Breast epithelium (tissue), 4 donors: ENCODE data around the gene DNAI1. TPM values are rescaled to one million over a fixed set of nuclear protein-coding genes. Genes with fewer than 3 reads are reported as not detected.

Experiments used
- DNase-seq, 2 donors: peaks; one replicate each; pipeline ENCODE4 v3.0.0-alpha.2; 2019; ENCODE audit warnings: low spot score in 2 of 2
- H3K27ac ChIP-seq, 2 donors: fragments of 200-600 bp; sonication (generic) in 1 of 2; one replicate each; pipeline ENCODE4 v1.5.1; 2016 to 2019; ENCODE audit warnings: mild to moderate bottlenecking in 1 of 2
- H3K27me3 ChIP-seq, 2 donors: fragments of 200-600 bp; sonication (generic) in 1 of 2; one replicate each; pipeline versions ENCODE4 v1.5.1 to v1.6.0; 2017 to 2019; ENCODE audit warnings: control low read depth in 1 of 2, mild to moderate bottlenecking in 1 of 2
- H3K36me3 ChIP-seq: fragments of 200-600 bp; one replicate; pipeline ENCODE4 v1.5.1; 2019
- H3K4me1 ChIP-seq, 2 donors: fragments of 200-600 bp; sonication (generic); one replicate each; pipeline ENCODE4 v1.5.1; 2016 to 2019; ENCODE audit warnings: control low read depth in 1 of 2
- H3K4me3 ChIP-seq, 3 donors: fragments of 200-600 bp; sonication (generic); 1 replicate in 2 of 3; 2 replicates in 1 of 3; pipeline ENCODE4 v1.5.1; 2016 to 2019; ENCODE audit warnings: mild to moderate bottlenecking in 3 of 3, moderate library complexity in 2 of 3
- H3K9me3 ChIP-seq, 2 donors: fragments of 200-600 bp; sonication (generic) in 1 of 2; one replicate each; pipeline ENCODE4 v1.5.1; 2016 to 2019; ENCODE audit warnings: control low read depth in 1 of 2
- CTCF ChIP-seq, 3 donors: fragments of 450-650 bp; IDR thresholded peaks; one replicate each; pipeline ENCODE4 v1.5.1; 2016 to 2017; ENCODE audit warnings: antibody characterized with exemption in 3 of 3, mild to moderate bottlenecking in 3 of 3, moderate library complexity in 3 of 3
- POLR2A ChIP-seq: fragments of 450-650 bp; IDR thresholded peaks from one replicate; pipeline ENCODE4 v1.6.1; 2016; ENCODE audit warnings: antibody characterized with exemption, mild to moderate bottlenecking, moderate library complexity
- POLR2AphosphoS5 ChIP-seq, 3 donors: sonication (generic); formaldehyde crosslinking; IDR thresholded peaks; one replicate each; pipeline ENCODE4 v1.6.1; 2017; ENCODE audit warnings: antibody characterized with exemption in 3 of 3
- intact Hi-C: fragments of 100-400 bp; cut with DNase I; formaldehyde crosslinking; loops from one replicate; pipeline ENCODE4 v1.15.1; 2023; ENCODE audit warnings: low total_unique reads
- total RNA-seq, 3 donors: library from RNA; depleted of rRNA; stranded (reverse); fragments of >200 nt; gene quantifications; one replicate each; pipeline ENCODE4 v1.1.0, GENCODE V29; 2016

The DNAI1 gene
- total RNA-seq, 3 donors from 2014 or later = 1.6 to 3.2 TPM; not detected in 1

GRCh38 chr9:34491596-34491995, 33.0 kb downstream of the DNAI1 start:
- H3K27ac ChIP-seq = no peak overlapping the region
- no peaks in the 10 kb centered on the region for H3K36me3 ChIP-seq
- intact Hi-C loops = no loop called here

GRCh38 chr9:34492051-34492450, 33.4 kb downstream of the DNAI1 start:
- Histone ChIP-seq H3K27me3 (no peaks in the 10 kb centered on the region), H3K4me1 (no peaks in the 10 kb centered on the region), H3K9me3 (no peaks in the 10 kb centered on the region), H3K36me3 (no peaks in the 10 kb centered on the region), H3K4me3 (no peak overlapping the region), H3K27ac (no peak overlapping the region)
- intact Hi-C loops = no loop called here
- TF ChIP-seq POLR2AphosphoS5 (IDR thresholded peaks at IDR 0.05) (no peak), POLR2A (no peak), CTCF (IDR thresholded peaks at IDR 0.05) (no peak)
- no peak for DNase-seq

More at GRCh38 chr9:34491596-34491995, 33.0 kb downstream of the DNAI1 start:
- H3K9me3 ChIP-seq = no peaks in the 10 kb centered on the region
- DNase-seq = no peak
- TF ChIP-seq CTCF (IDR thresholded peaks at IDR 0.05) (no peak), POLR2AphosphoS5 (IDR thresholded peaks at IDR 0.05) (no peak), POLR2A (no peak)
- H3K4me3 ChIP-seq = no peak overlapping the region
- H3K27me3 ChIP-seq = no peaks in the 10 kb centered on the region
- H3K4me1 ChIP-seq = no peaks in the 10 kb centered on the region

- Histone ChIP-seq H3K36me3 (no peaks in the 10 kb centered on the region), H3K9me3 (no peaks in the 10 kb centered on the region), H3K27me3 (no peaks in the 10 kb centered on the region), H3K4me3 (no peak overlapping the region), H3K4me1 (no peaks in the 10 kb centered on the region), H3K27ac (no peak overlapping the region)
- DNase-seq = no peak
- intact Hi-C loops = no loop called here
- no peak for TF ChIP-seq CTCF (IDR thresholded peaks at IDR 0.05)
- TF ChIP-seq POLR2AphosphoS5 (IDR thresholded peaks at IDR 0.05) = no peak
- no peak for TF ChIP-seq POLR2A
Observed at GRCh38 chr9:34493972-34494535, 35.4 kb downstream of the DNAI1 start.

GRCh38 chr9:34496149-34496712, 37.6 kb downstream of the DNAI1 start:
- intact Hi-C loops = no loop called here
- no peak for TF ChIP-seq CTCF (IDR thresholded peaks at IDR 0.05)
- TF ChIP-seq POLR2A = no peak
- no peak for TF ChIP-seq POLR2AphosphoS5 (IDR thresholded peaks at IDR 0.05)
- H3K4me1 ChIP-seq = peaks cover 0 to 5% of the 10 kb centered on the region in 2 donors
- H3K4me3 ChIP-seq = no peak overlapping the region
- no peak overlapping the region for H3K27ac ChIP-seq
- DNase-seq = no peak
- H3K27me3 ChIP-seq = no peaks in the 10 kb centered on the region
- no peaks in the 10 kb centered on the region for H3K9me3 ChIP-seq
- H3K36me3 ChIP-seq = no peaks in the 10 kb centered on the region

- no peak overlapping the region for H3K27ac ChIP-seq
- H3K9me3 ChIP-seq = no peaks in the 10 kb centered on the region
- no peaks in the 10 kb centered on the region for H3K27me3 ChIP-seq
- no peaks in the 10 kb centered on the region for H3K36me3 ChIP-seq
- H3K4me1 ChIP-seq = peaks cover 4 to 13% of the 10 kb centered on the region in 2 donors
- DNase-seq = no peak
- no peak overlapping the region for H3K4me3 ChIP-seq
- intact Hi-C loops = no loop called here
- no peak for TF ChIP-seq CTCF (IDR thresholded peaks at IDR 0.05)
- no peak for TF ChIP-seq POLR2A
- no peak for TF ChIP-seq POLR2AphosphoS5 (IDR thresholded peaks at IDR 0.05)
Observed at GRCh38 chr9:34498553-34498952, 39.9 kb downstream of the DNAI1 start.
